ENCODE data around the gene IMPA2. TPM values are rescaled to one million over a fixed set of nuclear protein-coding genes. Genes with fewer than 3 reads are reported as not detected.

The IMPA2 gene
- total and polyA plus RNA-seq, 11 donors, result 18.1 to 73.0 (median 40.8) TPM

GRCh38 chr18:12056034-12056883 lies 75.0 kb downstream of the IMPA2 start:
- Histone ChIP-seq H3K27ac (no peak overlapping the region), H3K4me3 (no peak overlapping the region), H3K36me3 (no peaks in the 10 kb centered on the region), H3K4me1 (peaks cover 0 to 13% (median 0%) of the 10 kb centered on the region in 12 donors), H3K9me3 (no peaks in the 10 kb centered on the region), H3K27me3 (no peaks in the 10 kb centered on the region)
- TF ChIP-seq CTCF (IDR thresholded peaks at IDR 0.05) (no peak), POLR2A (IDR thresholded peaks at IDR 0.05) (no peak)
- DNase-seq (no peak), ATAC-seq (peak in 1 of 4 donors; percentile 34)
- intact Hi-C loops (cut with DNase I), result no loop called here
- 69 to 81% (median 76%) methylated on average over 13 to 14 of the region's 14 CpGs for WGBS, 4 donors

GRCh38 chr18:12056884-12057402 lies 75.6 kb downstream of the IMPA2 start:
- Histone ChIP-seq H3K27me3 (no peaks in the 10 kb centered on the region), H3K9me3 (no peaks in the 10 kb centered on the region), H3K36me3 (no peaks in the 10 kb centered on the region), H3K4me3 (no peak overlapping the region), H3K27ac (no peak overlapping the region), H3K4me1 (peaks cover 0 to 13% (median 0%) of the 10 kb centered on the region in 12 donors)
- TF ChIP-seq POLR2A (IDR thresholded peaks at IDR 0.05) (no peak), CTCF (IDR thresholded peaks at IDR 0.05) (no peak)
- DNase-seq (no peak), ATAC-seq (no peak)
- 75 to 93% (median 84%) methylated on average over 2 to 14 of the region's 14 CpGs for WGBS, 4 donors
- intact Hi-C loops (cut with DNase I), result no loop called here

GRCh38 chr18:12057419-12058039 lies 76.2 kb downstream of the IMPA2 start:
- no peak for DNase-seq
- H3K36me3 ChIP-seq, result no peaks in the 10 kb centered on the region
- no peak overlapping the region for H3K27ac ChIP-seq
- no peaks in the 10 kb centered on the region for H3K9me3 ChIP-seq
- 73 to 88% (median 82%) methylated on average over 14 of the region's 14 CpGs for WGBS, 4 donors
- H3K4me3 ChIP-seq, result no peak overlapping the region
- intact Hi-C loops (cut with DNase I), result no loop called here
- H3K4me1 ChIP-seq, result peaks cover 0 to 12% (median 0%) of the 10 kb centered on the region in 12 donors
- no peak for ATAC-seq
- H3K27me3 ChIP-seq, result no peaks in the 10 kb centered on the region
- TF ChIP-seq POLR2A (IDR thresholded peaks at IDR 0.05) (no peak), CTCF (IDR thresholded peaks at IDR 0.05) (no peak)
